Peyer's patch (tissue), 4 donors: Measurements from ENCODE around the gene ITGA7.

Experiments
- POLR2A ChIP-seq, 2 donors: fragments of 450-650 bp; IDR thresholded peaks; one replicate each; pipeline ENCODE4 v1.5.1; 2017; ENCODE audit warnings: antibody characterized with exemption in 2 of 2, mild to moderate bottlenecking in 2 of 2, moderate library complexity in 2 of 2
- TF ChIP-seq, protein P1 (sequence below), 6 experiments: fragments of 450-650 bp in 4 of 6; fragments of 200-600 bp in 2 of 6; sonication (generic) in 1 of 6; IDR thresholded peaks; one replicate each; pipeline ENCODE4 v1.5.1; 2017 to 2019; ENCODE audit warnings: antibody characterized with exemption in 6 of 6, mild to moderate bottlenecking in 3 of 6, moderate library complexity in 1 of 6

DNA sequence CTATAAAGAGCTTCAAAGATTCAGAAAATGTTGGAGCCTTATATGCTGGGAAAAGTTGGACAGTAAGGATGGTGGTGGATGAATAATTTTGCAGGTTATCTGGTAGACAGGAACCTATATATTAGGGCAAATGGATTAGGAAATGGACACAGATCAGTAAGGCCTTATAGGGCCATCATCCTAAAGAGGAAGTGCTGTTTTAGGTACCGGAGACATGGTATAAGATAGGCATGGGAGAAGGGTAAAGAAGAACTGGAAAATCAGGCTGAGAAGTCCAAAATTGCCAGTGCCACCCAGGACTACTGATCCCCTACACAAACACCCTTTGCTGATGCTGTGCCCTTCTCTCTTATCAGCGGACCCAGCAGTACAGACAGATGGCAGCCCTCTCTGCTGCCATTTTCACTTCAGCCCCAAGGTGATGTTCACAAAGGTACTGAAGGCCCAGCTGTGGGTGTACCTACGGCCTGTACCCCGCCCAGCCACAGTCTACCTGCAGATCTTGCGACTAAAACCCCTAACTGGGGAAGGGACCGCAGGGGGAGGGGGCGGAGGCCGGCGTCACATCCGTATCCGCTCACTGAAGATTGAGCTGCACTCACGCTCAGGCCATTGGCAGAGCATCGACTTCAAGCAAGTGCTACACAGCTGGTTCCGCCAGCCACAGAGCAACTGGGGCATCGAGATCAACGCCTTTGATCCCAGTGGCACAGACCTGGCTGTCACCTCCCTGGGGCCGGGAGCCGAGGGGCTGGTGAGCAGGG lies 40.7 kb upstream of the ITGA7 start:
- TF ChIP-seq, protein P1, sequence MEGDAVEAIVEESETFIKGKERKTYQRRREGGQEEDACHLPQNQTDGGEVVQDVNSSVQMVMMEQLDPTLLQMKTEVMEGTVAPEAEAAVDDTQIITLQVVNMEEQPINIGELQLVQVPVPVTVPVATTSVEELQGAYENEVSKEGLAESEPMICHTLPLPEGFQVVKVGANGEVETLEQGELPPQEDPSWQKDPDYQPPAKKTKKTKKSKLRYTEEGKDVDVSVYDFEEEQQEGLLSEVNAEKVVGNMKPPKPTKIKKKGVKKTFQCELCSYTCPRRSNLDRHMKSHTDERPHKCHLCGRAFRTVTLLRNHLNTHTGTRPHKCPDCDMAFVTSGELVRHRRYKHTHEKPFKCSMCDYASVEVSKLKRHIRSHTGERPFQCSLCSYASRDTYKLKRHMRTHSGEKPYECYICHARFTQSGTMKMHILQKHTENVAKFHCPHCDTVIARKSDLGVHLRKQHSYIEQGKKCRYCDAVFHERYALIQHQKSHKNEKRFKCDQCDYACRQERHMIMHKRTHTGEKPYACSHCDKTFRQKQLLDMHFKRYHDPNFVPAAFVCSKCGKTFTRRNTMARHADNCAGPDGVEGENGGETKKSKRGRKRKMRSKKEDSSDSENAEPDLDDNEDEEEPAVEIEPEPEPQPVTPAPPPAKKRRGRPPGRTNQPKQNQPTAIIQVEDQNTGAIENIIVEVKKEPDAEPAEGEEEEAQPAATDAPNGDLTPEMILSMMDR (IDR thresholded peaks at IDR 0.05): no peak
- TF ChIP-seq POLR2A (IDR thresholded peaks at IDR 0.05): no peak
